K562 treated with DMSO at 1 percent for 48 hours (cell line): Measurements from ENCODE around the gene ACP1. TPM values are rescaled to one million over a fixed set of nuclear protein-coding genes. Genes with fewer than 3 reads are reported as not detected.

ENCODE experiments used
- total RNA-seq: library from RNA; unstranded; fragments of 300-600 nt; gene quantifications from 2 replicates; pipeline ENCODE4 v1.2.3, GENCODE V29; 2022; ENCODE audit warnings: low replicate concordance; ENCODE audit errors: extremely low read depth

ACP1 gene
- not detected in 2 replicates for total RNA-seq

GRCh38 chr2:264493-265468 is at the start of gene ACP1:
Gene ACP1 (plus strand): TSS chr2:264947. CDS start chr2:264965, 18 bp downstream.

DNA sequence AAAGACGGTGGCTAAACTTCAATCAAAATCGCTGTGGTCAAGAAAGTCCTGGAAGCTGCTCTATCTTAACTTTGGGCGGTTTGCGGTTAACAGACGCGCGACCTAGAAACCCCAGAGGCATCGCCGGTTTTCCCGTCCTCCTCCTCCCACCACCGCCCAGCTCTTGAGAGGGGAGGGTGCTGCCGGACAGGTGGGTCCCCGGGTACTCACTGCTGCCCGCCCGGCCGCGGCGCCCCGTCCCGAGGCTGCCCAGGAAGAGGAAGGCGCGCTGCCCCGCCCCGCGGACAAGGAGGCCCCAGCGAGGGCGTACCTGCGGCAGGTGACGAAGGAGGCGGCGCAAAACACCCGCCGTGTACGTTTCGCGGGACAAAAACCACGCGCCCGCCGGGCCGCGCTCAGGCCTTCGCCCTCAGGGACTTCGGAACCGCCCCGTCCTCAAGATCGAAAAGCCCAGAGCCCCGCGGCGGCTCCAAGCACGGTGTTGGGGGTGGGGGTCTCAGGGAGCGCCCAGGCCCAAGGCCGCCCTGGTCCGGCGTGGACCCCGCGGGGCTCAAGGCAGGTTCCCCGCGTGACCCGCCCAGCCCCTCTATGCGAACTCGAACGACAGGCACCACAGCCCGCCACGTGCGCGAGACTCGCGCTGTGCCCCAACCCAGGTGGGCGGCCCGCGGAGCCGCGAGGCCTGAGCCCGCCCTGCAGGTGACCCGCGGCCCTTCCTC is 814 bp upstream of the ACP1 start, which contains the start of gene SH3YL1:
Gene SH3YL1, minus strand, starts transcription at position 259 of the 719 bp plus-strand sequence. Its CDS starts 48 bp downstream, at position 211.

GRCh38 chr2:287911-288757 is 23.4 kb downstream of the ACP1 start, which contains the start of gene ALKAL2:
Gene ALKAL2 (minus strand): TSS chr2:288091. CDS start chr2:287835, 256 bp downstream.

Other genes with a start within 250 kb of the ACP1 start
- gene FAM110C, start 218.4 kb upstream of the ACP1 start, total RNA-seq, result not detected in 2 replicates
- not detected in 2 replicates for gene SH3YL1, start 915 bp upstream of the ACP1 start, total RNA-seq
- not detected in 2 replicates for gene ALKAL2, start 23.1 kb downstream of the ACP1 start, total RNA-seq